Measurements from ENCODE around the gene CYP2C19. TPM values are rescaled to one million over a fixed set of nuclear protein-coding genes. Genes with fewer than 3 reads are reported as not detected.
"Not testable (repeated sequence)": the region's sequence is repeated elsewhere in the genome, so short reads cannot be mapped to it uniquely, and the experiment has no call there.

The CYP2C19 gene
- total RNA-seq, 1 donor from 2014 or later, result 3.7 TPM

- Mint-ChIP-seq H3K4me3 (no peak overlapping the region), H3K36me3 (no peaks in the 10 kb centered on the region), H3K27me3 (peaks cover 3% of the 10 kb centered on the region), H3K4me1 (ENCODE audit: unreplicated experiment) (no peaks in the 10 kb centered on the region), H3K27ac (no peak overlapping the region), H3K9me3 (peaks cover 7% of the 10 kb centered on the region)
- TF ChIP-seq CTCF (conservative IDR thresholded peaks at IDR 0.05), result no peak
- no peak for DNase-seq (ENCODE audit: extremely low spot score, unreplicated experiment)
Observed at GRCh38 chr10:94757916-94758315, 4.6 kb upstream of the CYP2C19 start.

GRCh38 chr10:94760586-94761178 is 1.8 kb upstream of the CYP2C19 start:
- no peak for DNase-seq (ENCODE audit: extremely low spot score, unreplicated experiment)
- H3K27ac Mint-ChIP-seq, result no peak overlapping the region
- peaks cover 14% of the 10 kb centered on the region for H3K9me3 Mint-ChIP-seq
- H3K27me3 Mint-ChIP-seq, result peaks cover 3% of the 10 kb centered on the region
- H3K4me1 Mint-ChIP-seq (ENCODE audit: unreplicated experiment), result no peaks in the 10 kb centered on the region
- H3K36me3 Mint-ChIP-seq, result no peaks in the 10 kb centered on the region
- no peak for TF ChIP-seq CTCF (conservative IDR thresholded peaks at IDR 0.05)
- H3K4me3 Mint-ChIP-seq, result no peak overlapping the region

- H3K9me3 Mint-ChIP-seq; DNase-seq (ENCODE audit: extremely low spot score, unreplicated experiment); H3K27me3 Mint-ChIP-seq; H3K27ac Mint-ChIP-seq; H3K4me1 Mint-ChIP-seq (ENCODE audit: unreplicated experiment); H3K36me3 Mint-ChIP-seq; H3K4me3 Mint-ChIP-seq: not testable (repeated sequence)
Observed at GRCh38 chr10:94775425-94775824, 12.9 kb downstream of the CYP2C19 start.

GRCh38 chr10:94777886-94778458 is 15.5 kb downstream of the CYP2C19 start:
- TF ChIP-seq CTCF (conservative IDR thresholded peaks at IDR 0.05), result no peak
- H3K27ac Mint-ChIP-seq, result no peak overlapping the region
- no peaks in the 10 kb centered on the region for H3K4me1 Mint-ChIP-seq (ENCODE audit: unreplicated experiment)
- H3K36me3 Mint-ChIP-seq, result no peaks in the 10 kb centered on the region
- H3K27me3 Mint-ChIP-seq, result no peaks in the 10 kb centered on the region
- H3K4me3 Mint-ChIP-seq, result no peak overlapping the region
- DNase-seq (ENCODE audit: extremely low spot score, unreplicated experiment), result no peak
- H3K9me3 Mint-ChIP-seq, result no peaks in the 10 kb centered on the region

- H3K9me3 Mint-ChIP-seq, result no peaks in the 10 kb centered on the region
- no peaks in the 10 kb centered on the region for H3K27me3 Mint-ChIP-seq
- no peak for TF ChIP-seq CTCF (conservative IDR thresholded peaks at IDR 0.05)
- H3K4me3 Mint-ChIP-seq, result no peak overlapping the region
- DNase-seq (ENCODE audit: extremely low spot score, unreplicated experiment), result no peak
- no peak overlapping the region for H3K27ac Mint-ChIP-seq
- H3K4me1 Mint-ChIP-seq (ENCODE audit: unreplicated experiment), result no peaks in the 10 kb centered on the region
- no peaks in the 10 kb centered on the region for H3K36me3 Mint-ChIP-seq
Observed at GRCh38 chr10:94780844-94781243, 18.4 kb downstream of the CYP2C19 start.

GRCh38 chr10:94784256-94784655 is 21.8 kb downstream of the CYP2C19 start:
- H3K4me3 Mint-ChIP-seq, result no peak overlapping the region
- no peak overlapping the region for H3K27ac Mint-ChIP-seq
- H3K9me3 Mint-ChIP-seq, result no peaks in the 10 kb centered on the region
- no peaks in the 10 kb centered on the region for H3K36me3 Mint-ChIP-seq
- no peak for DNase-seq (ENCODE audit: extremely low spot score, unreplicated experiment)
- no peaks in the 10 kb centered on the region for H3K27me3 Mint-ChIP-seq
- TF ChIP-seq CTCF (conservative IDR thresholded peaks at IDR 0.05), result no peak
- H3K4me1 Mint-ChIP-seq (ENCODE audit: unreplicated experiment), result no peaks in the 10 kb centered on the region

All from type B pancreatic cell (in vitro differentiated cells).